Spinal cord (tissue), 10 donors: ENCODE data around the gene DISC1. TPM values are rescaled to one million over a fixed set of nuclear protein-coding genes. Genes with fewer than 3 reads are reported as not detected.

Experiments used
- DNase-seq, 6 donors: peaks; one replicate each; pipeline versions ENCODE4 v3.0.0 to v3.0.0-alpha.2; 2013 to 2015; ENCODE audit warnings: low spot score in 6 of 6, low read depth in 4 of 6
- H3K27ac ChIP-seq: one replicate; pipeline ENCODE4 v1.5.1; 2013; ENCODE audit warnings: low read depth, low read length, control low read depth
- H3K27me3 ChIP-seq: one replicate; pipeline ENCODE4 v1.6.1; 2013; ENCODE audit warnings: low read length; ENCODE audit not compliant: control insufficient read depth, insufficient read depth
- H3K36me3 ChIP-seq: one replicate; pipeline ENCODE4 v1.6.1; 2013; ENCODE audit warnings: low read length; ENCODE audit not compliant: control insufficient read depth, insufficient read depth
- H3K4me1 ChIP-seq: one replicate; pipeline ENCODE4 v1.6.1; 2013; ENCODE audit warnings: low read length; ENCODE audit not compliant: control insufficient read depth, insufficient read depth
- H3K4me3 ChIP-seq: one replicate; pipeline ENCODE4 v1.5.1; 2013; ENCODE audit warnings: low read depth, low read length, control low read depth
- H3K9me3 ChIP-seq: one replicate; pipeline ENCODE4 v1.6.1; 2013; ENCODE audit warnings: low read length; ENCODE audit not compliant: control insufficient read depth, insufficient read depth
- WGBS: methylation state at CpG from one replicate; pipeline ENCODE4 v1.1.5; 2013; ENCODE audit warnings: missing lambda C conversion rate; ENCODE audit not compliant: insufficient coverage; 5-methylcytosine and 5-hydroxymethylcytosine counted together
- polyA plus RNA-seq, 2 donors: library from polyadenylated mRNA; unstranded; fragments of 120-200 nt; gene quantifications; one replicate each; pipeline ENCODE4 v1.2.1, GENCODE V29; 2013; ENCODE audit not compliant: insufficient read length in 2 of 2
- total RNA-seq, 2 donors: library from RNA; depleted of rRNA in 1 of 2; stranded (reverse); fragments of 120-200 nt in 1 of 2; fragments of >200 nt in 1 of 2; gene quantifications; one replicate each; pipeline versions ENCODE4 v1.2.3 to v1.2.4, GENCODE V29; 2013 to 2014
- donor health status: healthy.

DISC1 gene
- total and polyA plus RNA-seq, 4 donors: 8.3 to 22.1 (median 13.7) TPM

GRCh38 chr1:231729544-231729943 is 103.0 kb downstream of the DISC1 start:
- peak in 2 of 6 donors; percentile 23 to 63 for DNase-seq
- WGBS: no CpG with 5 or more reads among the region's 1 CpG
- Histone ChIP-seq H3K27me3 (no peaks in the 10 kb centered on the region), H3K4me3 (no peak overlapping the region), H3K36me3 (peaks cover 3% of the 10 kb centered on the region), H3K27ac (no peak overlapping the region), H3K9me3 (peaks cover 3% of the 10 kb centered on the region), H3K4me1 (peaks cover 4% of the 10 kb centered on the region)

- DNase-seq: no peak
- H3K9me3 ChIP-seq: peaks cover 3% of the 10 kb centered on the region
- H3K4me1 ChIP-seq: peaks cover 3% of the 10 kb centered on the region
- H3K27ac ChIP-seq: no peak overlapping the region
- peaks cover 3% of the 10 kb centered on the region for H3K36me3 ChIP-seq
- no peaks in the 10 kb centered on the region for H3K27me3 ChIP-seq
- H3K4me3 ChIP-seq: no peak overlapping the region
Measured at GRCh38 chr1:231731268-231731667, 104.7 kb downstream of the DISC1 start.

- Histone ChIP-seq H3K4me3 (no peak overlapping the region), H3K36me3 (peaks cover 3% of the 10 kb centered on the region), H3K9me3 (peaks cover 3% of the 10 kb centered on the region), H3K27ac (no peak overlapping the region), H3K4me1 (peaks cover 3% of the 10 kb centered on the region), H3K27me3 (no peaks in the 10 kb centered on the region)
- DNase-seq: no peak
Measured at GRCh38 chr1:231733063-231733462, 106.5 kb downstream of the DISC1 start.

- Histone ChIP-seq H3K9me3 (peaks cover 3% of the 10 kb centered on the region), H3K27me3 (no peaks in the 10 kb centered on the region), H3K4me3 (no peak overlapping the region), H3K27ac (no peak overlapping the region), H3K36me3 (peaks cover 3% of the 10 kb centered on the region), H3K4me1 (peaks cover 3% of the 10 kb centered on the region)
- 96% methylated on average over 2 of the region's 3 CpGs for WGBS
- no peak for DNase-seq
Measured at GRCh38 chr1:231733672-231734071, 107.1 kb downstream of the DISC1 start.

- no peak overlapping the region for H3K4me3 ChIP-seq
- H3K36me3 ChIP-seq: peaks cover 5% of the 10 kb centered on the region
- H3K27me3 ChIP-seq: no peaks in the 10 kb centered on the region
- peaks cover 3% of the 10 kb centered on the region for H3K9me3 ChIP-seq
- 79% methylated on average over 4 of the region's 4 CpGs for WGBS
- DNase-seq: peak in 1 of 6 donors; percentile 70
- H3K4me1 ChIP-seq: peaks cover 3% of the 10 kb centered on the region
- no peak overlapping the region for H3K27ac ChIP-seq
Measured at GRCh38 chr1:231734417-231734816, 107.8 kb downstream of the DISC1 start.

GRCh38 chr1:231735411-231735810 is 108.8 kb downstream of the DISC1 start:
- DNase-seq: no peak
- H3K4me1 ChIP-seq: peaks cover 3% of the 10 kb centered on the region
- H3K27ac ChIP-seq: no peak overlapping the region
- peaks cover 3% of the 10 kb centered on the region for H3K9me3 ChIP-seq
- peaks cover 5% of the 10 kb centered on the region for H3K36me3 ChIP-seq
- H3K4me3 ChIP-seq: no peak overlapping the region
- H3K27me3 ChIP-seq: no peaks in the 10 kb centered on the region
- WGBS: 80% methylated on average over 1 of the region's 3 CpGs

GRCh38 chr1:231735941-231736340 is 109.4 kb downstream of the DISC1 start:
- Histone ChIP-seq H3K4me3 (no peak overlapping the region), H3K27me3 (no peaks in the 10 kb centered on the region), H3K27ac (no peak overlapping the region), H3K36me3 (peaks cover 5% of the 10 kb centered on the region), H3K9me3 (peaks cover 3% of the 10 kb centered on the region), H3K4me1 (peaks cover 3% of the 10 kb centered on the region)
- peak in 1 of 6 donors; percentile 19 for DNase-seq
- WGBS: 77% methylated on average over 2 of the region's 2 CpGs

GRCh38 chr1:231736464-231736863 is 109.9 kb downstream of the DISC1 start:
- Histone ChIP-seq H3K27me3 (no peaks in the 10 kb centered on the region), H3K27ac (no peak overlapping the region), H3K9me3 (no peaks in the 10 kb centered on the region), H3K36me3 (peaks cover 5% of the 10 kb centered on the region), H3K4me3 (no peak overlapping the region), H3K4me1 (peaks cover 3% of the 10 kb centered on the region)
- DNase-seq: peak in 1 of 6 donors; percentile 14

- Histone ChIP-seq H3K27ac (no peak overlapping the region), H3K27me3 (no peaks in the 10 kb centered on the region), H3K4me1 (peaks cover 3% of the 10 kb centered on the region), H3K9me3 (no peaks in the 10 kb centered on the region), H3K4me3 (no peak overlapping the region), H3K36me3 (peaks cover 5% of the 10 kb centered on the region)
- WGBS: 100% methylated on average over 1 of the region's 1 CpG
- DNase-seq: no peak
Measured at GRCh38 chr1:231738554-231738953, 112.0 kb downstream of the DISC1 start.

- Histone ChIP-seq H3K4me3 (no peak overlapping the region), H3K9me3 (no peaks in the 10 kb centered on the region), H3K27ac (no peak overlapping the region), H3K27me3 (no peaks in the 10 kb centered on the region), H3K4me1 (no peaks in the 10 kb centered on the region), H3K36me3 (peaks cover 2% of the 10 kb centered on the region)
- 76% methylated on average over 4 of the region's 4 CpGs for WGBS
- DNase-seq: no peak
Measured at GRCh38 chr1:231743966-231744365, 117.4 kb downstream of the DISC1 start.
